GM19324 (cell line): ENCODE data around the gene GRWD1.
"Not testable (repeated sequence)": the region's sequence is repeated elsewhere in the genome, so short reads cannot be mapped to it uniquely, and the experiment has no call there.

Experiments
- ATAC-seq: cut with Tn5 transposase; IDR thresholded peaks from one replicate; pipeline ENCODE4 v1.9.1; 2021; ENCODE audit warnings: mild to moderate bottlenecking, moderate library complexity; ENCODE audit not compliant: unreplicated experiment, low FRiP score

The GRWD1 gene

GRCh38 chr19:48477067-48477685 is 31.4 kb downstream of the GRWD1 start:
- ATAC-seq, result no peak

DNA sequence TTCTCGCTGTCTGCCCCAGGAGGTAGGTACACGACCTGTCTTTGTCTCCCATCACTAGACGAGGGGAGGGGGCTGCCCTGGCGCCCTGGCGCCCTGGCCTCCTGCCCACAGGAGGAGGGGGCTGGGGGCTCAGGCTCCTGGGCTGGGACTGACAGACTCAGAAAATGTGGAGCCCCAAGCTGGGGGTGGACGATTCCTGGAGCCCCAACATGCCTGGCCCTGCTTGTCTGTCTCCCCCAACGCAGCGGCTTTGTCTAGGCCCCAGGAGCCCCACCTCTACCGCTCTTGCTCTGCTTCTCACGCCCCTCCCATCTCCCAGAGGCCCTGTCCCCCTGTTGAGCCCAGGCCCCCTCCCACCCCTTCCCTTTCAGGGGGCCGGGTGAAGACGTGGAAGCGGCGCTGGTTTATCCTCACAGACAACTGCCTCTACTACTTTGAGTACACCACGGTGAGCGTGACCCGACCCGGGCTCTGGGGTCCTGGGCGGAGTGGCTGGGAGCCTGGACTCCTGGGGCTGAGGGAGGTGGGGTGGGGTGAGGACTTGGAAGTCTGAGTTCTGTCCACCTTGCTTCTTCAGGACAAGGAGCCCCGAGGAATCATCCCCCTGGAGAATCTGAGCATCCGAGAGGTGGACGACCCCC is 32.0 kb downstream of the GRWD1 start:
- ATAC-seq, result no peak

- no peak for ATAC-seq
Observed at GRCh38 chr19:48478339-48479256, 32.8 kb downstream of the GRWD1 start.

DNA sequence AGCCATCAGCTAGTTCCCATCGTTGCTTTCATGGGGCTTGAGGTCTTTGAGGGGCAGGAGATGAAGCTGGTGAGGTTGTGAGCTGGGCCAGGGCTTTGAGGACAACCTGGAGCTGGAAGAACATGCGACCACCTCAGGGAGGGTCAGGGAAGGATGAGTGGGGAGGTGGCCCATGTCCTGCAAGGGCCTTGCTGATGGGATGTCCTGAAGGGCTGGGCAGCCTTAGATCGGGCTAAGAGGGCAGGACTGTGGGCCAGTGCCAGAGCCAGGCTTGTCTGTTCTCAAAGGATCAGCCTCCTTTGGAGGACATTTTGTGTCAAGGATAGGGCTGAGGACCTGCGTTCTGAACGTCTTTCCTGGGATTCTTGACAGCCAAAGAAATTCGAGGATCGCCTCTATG is 33.9 kb downstream of the GRWD1 start:
- no peak for ATAC-seq

GRCh38 chr19:48480183-48480557 is 34.4 kb downstream of the GRWD1 start:
- ATAC-seq, result no peak

- no peak for ATAC-seq
Observed at GRCh38 chr19:48480558-48481500, 35.0 kb downstream of the GRWD1 start.

DNA sequence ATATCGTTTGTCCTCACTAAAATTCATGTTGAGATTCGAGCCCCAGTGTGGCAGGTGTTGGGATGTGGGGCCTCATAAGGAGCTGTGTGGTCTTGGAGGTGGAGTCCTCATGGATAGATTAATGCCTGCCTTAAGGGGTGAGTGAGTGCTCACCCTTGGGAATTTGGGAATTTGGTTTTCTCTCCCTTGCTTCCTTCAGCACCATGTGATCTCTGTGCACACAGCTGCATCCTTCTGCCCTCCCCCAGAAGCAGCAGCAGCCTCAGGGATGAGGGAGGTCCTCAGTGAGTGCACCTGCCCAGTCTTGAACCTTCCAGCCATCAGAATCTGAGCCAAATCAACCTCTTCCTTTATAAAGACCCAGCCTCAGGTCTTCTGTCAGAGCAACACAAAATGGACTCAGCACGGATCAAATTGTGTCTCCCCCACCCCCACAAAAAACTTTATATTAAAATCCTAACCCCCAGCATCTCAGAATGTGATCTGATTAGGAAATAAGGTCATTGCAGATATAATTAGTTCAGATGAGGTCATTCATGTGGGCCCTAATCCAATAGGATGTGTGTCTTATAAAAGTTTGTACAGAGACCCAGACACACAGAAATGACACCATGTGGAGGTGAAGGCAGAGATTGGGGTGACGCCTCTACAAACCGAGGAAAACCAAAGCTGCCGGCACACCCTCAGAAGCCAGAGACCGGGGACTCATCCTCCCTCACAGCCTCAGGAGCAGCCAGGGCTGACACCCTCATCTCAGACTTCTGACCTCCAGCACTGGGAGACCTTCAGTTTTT is 36.3 kb downstream of the GRWD1 start:
- no peak for ATAC-seq

GRCh38 chr19:48483301-48483700 is 37.5 kb downstream of the GRWD1 start:
- no peak for ATAC-seq

GRCh38 chr19:48484247-48484893 is 38.6 kb downstream of the GRWD1 start:
- no peak for ATAC-seq

GRCh38 chr19:48484931-48485612 is 39.3 kb downstream of the GRWD1 start:
- no peak for ATAC-seq

GRCh38 chr19:48486706-48487105 is 40.9 kb downstream of the GRWD1 start:
- not testable (repeated sequence) for ATAC-seq

DNA sequence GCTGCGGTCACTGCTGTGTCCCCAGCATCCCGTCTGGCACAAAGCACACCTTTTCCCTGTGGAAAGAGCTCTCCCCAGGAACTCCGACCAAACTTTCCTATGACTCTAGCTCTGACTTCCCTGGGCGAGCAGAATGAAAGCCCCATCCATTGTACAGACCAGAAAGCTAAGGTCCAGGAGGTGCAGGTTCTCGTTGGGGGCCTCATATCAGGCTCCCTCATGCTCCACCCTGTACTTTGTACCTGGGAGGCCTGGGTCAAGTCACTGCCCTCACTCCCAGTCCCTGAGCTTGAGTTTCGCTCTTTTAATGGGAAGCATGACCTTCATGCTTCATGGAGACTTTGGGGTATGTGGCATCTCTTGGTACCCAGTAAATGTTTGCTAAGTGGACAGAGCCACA is 41.8 kb downstream of the GRWD1 start:
- ATAC-seq, result no peak

GRCh38 chr19:48487948-48488347 is 42.2 kb downstream of the GRWD1 start:
- ATAC-seq, result no peak

GRCh38 chr19:48488478-48488877 is 42.7 kb downstream of the GRWD1 start:
- not testable (repeated sequence) for ATAC-seq

DNA sequence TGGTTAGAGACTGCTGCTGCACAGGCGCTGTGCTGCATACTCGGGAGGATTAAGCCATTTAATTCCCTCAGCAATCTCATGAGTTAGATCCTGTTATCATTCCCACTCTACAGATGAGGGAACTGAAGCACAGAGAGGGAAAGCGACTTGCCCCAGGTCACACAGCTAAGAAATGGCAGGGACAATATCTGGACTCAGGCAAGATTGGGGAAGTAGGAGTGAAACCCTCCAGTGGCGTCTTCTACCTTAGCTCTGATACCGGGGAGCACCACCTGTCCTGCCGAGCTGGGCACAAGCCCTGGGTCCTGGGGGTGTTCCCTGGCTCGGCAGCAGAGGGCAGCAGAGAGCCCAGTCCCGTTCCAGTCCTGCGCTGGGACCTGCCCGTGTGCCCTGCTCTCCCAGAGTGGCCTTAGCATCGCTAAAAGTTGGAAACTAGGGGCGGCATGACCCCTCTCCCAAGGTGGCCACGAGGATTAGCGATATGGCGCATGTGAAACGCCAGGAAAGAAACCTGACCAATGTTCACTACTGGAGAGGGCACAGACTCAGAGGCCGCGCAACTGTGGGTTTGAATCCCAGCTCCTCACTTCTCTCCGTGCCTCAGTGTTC is 43.9 kb downstream of the GRWD1 start:
- no peak for ATAC-seq

- ATAC-seq, result no peak
Observed at GRCh38 chr19:48490981-48491792, 45.4 kb downstream of the GRWD1 start.

GRCh38 chr19:48491793-48492123 is 46.0 kb downstream of the GRWD1 start:
- ATAC-seq, result no peak
